Thyroid gland (tissue), 4 donors: ENCODE results near the gene RPLP2.

Experiments
- POLR2A ChIP-seq, 2 donors: fragments of 450-650 bp; IDR thresholded peaks; one replicate each; pipeline ENCODE4 v1.6.1; 2017; ENCODE audit warnings: antibody characterized with exemption in 2 of 2, mild to moderate bottlenecking in 2 of 2, moderate library complexity in 1 of 2
- TF ChIP-seq, protein P1 (sequence below), 6 experiments: fragments of 200-600 bp in 3 of 6; fragments of 450-650 bp in 3 of 6; sonication (generic) in 3 of 6; IDR thresholded peaks; one replicate each; pipeline ENCODE4 v1.5.1; 2016 to 2019; ENCODE audit warnings: antibody characterized with exemption in 6 of 6, mild to moderate bottlenecking in 2 of 6, inconsistent platforms in 1 of 6, moderate library complexity in 1 of 6

DNA sequence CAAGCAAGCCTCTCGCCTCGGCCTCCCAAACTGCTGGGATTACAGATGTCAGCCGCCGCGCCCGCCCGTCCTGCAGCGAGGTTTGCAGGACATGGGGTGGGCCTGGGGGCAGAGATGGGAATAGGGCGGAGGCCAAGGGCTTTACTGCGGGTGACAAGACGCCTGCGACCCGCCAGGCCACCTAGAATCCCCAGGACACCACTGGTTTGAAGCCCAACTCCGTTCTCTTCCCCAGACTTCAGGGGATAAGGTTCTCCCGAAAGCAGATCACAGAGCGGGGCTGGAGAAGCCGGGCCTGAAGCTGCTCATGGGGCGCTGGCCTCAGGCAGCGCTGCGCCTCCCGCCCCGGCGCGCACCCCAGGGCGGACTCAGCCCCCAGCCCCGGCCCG is 32.2 kb downstream of the RPLP2 start:
- TF ChIP-seq, protein P1, sequence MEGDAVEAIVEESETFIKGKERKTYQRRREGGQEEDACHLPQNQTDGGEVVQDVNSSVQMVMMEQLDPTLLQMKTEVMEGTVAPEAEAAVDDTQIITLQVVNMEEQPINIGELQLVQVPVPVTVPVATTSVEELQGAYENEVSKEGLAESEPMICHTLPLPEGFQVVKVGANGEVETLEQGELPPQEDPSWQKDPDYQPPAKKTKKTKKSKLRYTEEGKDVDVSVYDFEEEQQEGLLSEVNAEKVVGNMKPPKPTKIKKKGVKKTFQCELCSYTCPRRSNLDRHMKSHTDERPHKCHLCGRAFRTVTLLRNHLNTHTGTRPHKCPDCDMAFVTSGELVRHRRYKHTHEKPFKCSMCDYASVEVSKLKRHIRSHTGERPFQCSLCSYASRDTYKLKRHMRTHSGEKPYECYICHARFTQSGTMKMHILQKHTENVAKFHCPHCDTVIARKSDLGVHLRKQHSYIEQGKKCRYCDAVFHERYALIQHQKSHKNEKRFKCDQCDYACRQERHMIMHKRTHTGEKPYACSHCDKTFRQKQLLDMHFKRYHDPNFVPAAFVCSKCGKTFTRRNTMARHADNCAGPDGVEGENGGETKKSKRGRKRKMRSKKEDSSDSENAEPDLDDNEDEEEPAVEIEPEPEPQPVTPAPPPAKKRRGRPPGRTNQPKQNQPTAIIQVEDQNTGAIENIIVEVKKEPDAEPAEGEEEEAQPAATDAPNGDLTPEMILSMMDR (IDR thresholded peaks at IDR 0.05) = no peak
- TF ChIP-seq POLR2A (IDR thresholded peaks at IDR 0.05) = no peak
